GM12801 (cell line): Measurements from ENCODE around the gene RAB2B.

Experiments
- TF ChIP-seq, protein P1 (sequence below): IDR thresholded peaks from one replicate; pipeline ENCODE4 v1.5.1; 2011; ENCODE audit warnings: control low read depth; ENCODE audit not compliant: insufficient read length; ENCODE audit errors: extremely low read depth

The RAB2B gene

DNA sequence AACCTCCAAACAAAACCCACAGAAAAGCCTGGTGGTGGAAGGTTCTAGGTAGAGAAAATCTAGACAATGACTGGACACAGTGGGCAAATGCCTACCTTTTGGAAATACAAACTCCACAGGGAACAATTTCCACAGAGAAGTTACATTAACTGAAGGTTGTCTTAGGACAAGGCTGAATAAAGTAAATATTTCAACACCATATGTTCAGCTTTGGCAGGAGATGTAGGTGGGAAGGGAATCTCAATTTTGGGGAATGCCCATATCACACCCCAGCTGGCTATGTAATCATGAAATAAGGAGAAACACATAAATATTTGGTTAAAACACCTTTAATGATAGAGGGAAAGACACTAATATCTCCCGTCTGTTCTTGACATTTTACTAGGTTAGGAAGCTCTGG is 44.0 kb upstream of the RAB2B start:
- TF ChIP-seq, protein P1, sequence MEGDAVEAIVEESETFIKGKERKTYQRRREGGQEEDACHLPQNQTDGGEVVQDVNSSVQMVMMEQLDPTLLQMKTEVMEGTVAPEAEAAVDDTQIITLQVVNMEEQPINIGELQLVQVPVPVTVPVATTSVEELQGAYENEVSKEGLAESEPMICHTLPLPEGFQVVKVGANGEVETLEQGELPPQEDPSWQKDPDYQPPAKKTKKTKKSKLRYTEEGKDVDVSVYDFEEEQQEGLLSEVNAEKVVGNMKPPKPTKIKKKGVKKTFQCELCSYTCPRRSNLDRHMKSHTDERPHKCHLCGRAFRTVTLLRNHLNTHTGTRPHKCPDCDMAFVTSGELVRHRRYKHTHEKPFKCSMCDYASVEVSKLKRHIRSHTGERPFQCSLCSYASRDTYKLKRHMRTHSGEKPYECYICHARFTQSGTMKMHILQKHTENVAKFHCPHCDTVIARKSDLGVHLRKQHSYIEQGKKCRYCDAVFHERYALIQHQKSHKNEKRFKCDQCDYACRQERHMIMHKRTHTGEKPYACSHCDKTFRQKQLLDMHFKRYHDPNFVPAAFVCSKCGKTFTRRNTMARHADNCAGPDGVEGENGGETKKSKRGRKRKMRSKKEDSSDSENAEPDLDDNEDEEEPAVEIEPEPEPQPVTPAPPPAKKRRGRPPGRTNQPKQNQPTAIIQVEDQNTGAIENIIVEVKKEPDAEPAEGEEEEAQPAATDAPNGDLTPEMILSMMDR: no peak

DNA sequence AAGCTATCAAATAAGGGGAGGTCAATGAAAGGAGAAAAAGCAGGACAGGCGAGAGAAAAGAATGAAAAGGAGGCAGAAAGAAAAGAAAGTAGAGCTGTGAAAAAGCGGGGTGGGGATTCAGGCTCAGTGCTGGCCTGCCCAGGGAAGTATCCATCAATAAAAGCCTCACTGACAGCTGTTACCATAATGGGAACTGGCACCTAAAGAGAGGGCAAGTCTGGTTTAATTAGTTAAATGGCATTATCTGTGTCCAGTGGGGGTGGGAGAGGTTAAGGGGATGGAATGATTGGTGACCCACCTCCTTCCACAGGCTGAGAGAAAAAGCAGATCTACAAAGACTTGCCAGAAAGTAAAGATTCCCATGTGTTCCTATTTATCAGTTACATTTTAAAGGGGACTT is 42.0 kb upstream of the RAB2B start:
- TF ChIP-seq, protein P1: no peak

DNA sequence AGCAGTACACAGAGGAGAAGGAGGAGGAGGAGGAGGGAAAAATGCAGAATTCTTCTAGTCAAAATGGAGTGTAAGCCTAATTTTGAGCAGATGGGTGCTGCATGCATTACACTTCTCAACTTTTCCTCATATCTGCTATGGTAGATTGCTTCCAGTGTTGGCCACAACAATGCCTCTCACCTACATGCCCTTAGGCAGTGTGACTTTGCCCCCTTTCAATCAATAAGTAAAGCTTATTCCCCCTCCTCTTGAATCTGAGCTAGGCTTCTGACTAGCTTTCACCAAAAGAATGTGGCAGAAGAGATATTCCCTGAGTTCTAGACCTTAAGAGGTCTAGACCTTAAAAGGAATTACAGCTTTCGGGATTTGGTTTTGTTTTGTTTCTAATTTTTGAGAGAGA is 37.6 kb upstream of the RAB2B start:
- TF ChIP-seq, protein P1: no peak

DNA sequence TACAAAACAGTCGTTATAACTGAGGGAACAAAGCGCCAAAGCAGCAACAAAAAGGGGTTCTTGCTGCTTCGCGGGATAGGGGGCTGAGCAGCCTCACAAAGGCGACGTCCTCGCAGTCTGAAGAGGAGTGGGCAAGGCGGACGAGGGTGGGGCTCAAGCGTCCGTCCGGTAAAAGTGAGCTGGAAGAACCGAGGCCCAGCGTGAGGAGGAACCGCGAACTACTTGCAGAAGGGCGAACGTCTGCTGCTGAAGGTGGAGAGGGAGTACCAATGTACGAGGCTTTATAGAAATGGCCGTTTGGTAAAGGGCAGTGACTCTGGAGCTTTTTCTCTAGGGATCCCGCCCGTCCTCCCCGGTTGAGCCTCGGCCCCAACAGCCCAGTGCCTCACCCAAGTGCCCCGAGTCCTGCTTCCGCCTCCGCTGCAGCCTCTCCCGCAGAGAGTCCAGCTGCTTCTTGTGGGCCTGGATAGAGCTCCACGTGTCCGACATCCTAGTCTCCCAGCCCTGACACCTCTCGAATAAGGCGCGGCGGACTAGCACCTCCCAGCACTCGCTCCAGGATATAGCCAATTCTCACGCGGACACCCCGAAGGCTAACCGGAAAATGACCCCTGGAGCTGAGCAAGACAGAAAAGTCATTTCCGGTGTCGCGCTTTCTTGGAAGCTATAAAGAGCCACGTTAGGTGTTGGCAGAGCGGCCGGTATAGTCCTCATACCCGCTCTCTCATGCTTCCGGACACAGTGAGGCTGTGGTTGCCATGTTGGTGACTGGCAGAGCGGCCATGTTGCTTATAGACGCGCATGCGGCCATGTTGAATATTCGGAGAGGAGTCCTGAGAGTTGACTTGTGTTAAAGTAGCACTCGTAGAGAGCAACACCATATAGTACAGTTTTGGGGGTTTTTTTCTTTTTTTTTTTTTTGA is 34.2 kb upstream of the RAB2B start, which contains the start of gene METTL3:
METTL3 (minus strand) TSS at position 606 of the 923 bp plus-strand sequence; CDS start at position 489, 117 bp downstream.
- TF ChIP-seq, protein P1: no peak

DNA sequence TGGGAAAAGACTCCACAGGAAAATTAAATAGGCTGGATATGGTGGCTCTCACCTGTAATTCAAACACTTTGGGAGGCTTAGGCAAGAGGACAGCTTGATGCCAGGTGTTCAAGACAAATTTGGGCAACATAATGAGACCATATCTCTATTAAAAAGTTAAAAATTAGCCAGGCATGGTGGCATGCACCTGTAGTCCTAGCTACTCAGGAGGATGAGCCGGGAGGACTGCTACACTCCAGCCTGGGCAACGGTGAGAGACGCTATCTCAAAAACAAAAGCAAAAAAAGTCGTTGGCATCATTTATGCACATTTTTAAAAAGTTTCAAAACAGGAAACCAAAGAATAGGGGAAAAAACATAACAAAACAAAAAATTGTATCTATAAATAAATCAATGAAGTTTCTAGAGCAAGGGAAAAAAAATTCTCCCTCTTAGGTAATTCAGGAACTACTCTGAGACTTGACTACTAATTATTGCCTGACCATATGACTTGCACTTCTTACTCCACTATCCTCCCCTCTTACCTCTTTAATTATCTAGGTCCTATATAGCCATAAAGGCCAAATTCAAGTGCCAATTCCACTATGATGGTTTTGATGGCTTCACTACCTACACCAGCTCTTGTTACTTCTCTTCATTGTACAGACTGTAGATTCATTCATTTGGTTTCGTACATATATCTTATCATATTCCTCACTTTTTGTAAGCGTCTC is 32.8 kb upstream of the RAB2B start:
- TF ChIP-seq, protein P1: no peak

DNA sequence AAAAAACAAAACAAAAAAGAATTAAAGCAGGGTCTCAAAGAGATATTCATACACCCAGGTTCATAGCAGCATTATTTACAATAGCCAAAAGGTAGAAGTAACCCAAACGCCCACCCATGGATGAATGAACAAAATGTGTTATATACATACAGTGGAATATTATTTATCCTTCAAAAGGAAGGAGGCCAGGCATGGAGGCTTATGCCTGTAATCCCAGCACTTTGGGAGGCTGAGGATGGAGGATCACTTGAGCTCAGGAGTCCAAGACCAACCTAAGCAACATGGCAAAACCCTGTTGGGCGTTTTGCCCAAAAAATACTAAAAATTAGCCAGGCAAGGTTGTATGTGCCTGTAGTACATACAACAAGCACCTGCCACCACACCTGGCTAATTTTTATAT is 29.8 kb upstream of the RAB2B start:
- TF ChIP-seq, protein P1: no peak

DNA sequence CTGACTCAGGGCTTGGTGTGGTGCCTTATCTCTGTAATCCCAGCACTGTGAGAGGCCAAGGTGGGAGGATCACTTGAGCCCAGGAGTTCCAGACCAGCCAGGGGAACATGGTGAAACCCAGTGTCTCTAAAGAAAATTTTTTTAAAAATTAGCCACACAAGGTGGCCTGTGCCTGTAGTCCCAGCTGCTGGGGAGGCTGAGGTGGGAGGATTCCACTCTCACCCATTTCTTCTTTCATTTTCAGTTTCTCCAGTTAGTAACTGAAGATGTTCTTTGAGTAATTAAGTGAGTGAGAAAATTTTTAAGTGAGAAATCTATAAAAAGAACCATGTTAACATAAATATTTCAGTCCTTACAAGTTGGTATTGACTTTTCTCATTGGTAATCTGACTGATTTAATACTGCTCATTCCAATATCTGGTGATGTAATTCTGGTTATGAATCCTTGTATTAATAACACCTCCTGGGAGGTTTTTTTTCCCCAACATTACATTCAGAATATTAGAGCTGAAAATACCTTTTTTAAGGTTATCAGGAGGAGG is 28.3 kb upstream of the RAB2B start:
- TF ChIP-seq, protein P1: no peak
